K562 (cell line): ENCODE data around the gene PALS1. TPM values are rescaled to one million over a fixed set of nuclear protein-coding genes. Genes with fewer than 3 reads are reported as not detected.
"Not testable (repeated sequence)": the region's sequence is repeated elsewhere in the genome, so short reads cannot be mapped to it uniquely, and the experiment has no call there.

Experiments used
- ATAC-seq: fragments of 200-7000 bp; cut with Tn5 transposase; 3 replicates; pipeline ENCODE4 v1.9.1; 2020; ENCODE audit warnings: moderate library complexity
- BruUV-seq: library from RNA; stranded (reverse); fragments of 400-500 nt; replicated peaks from 2 replicates; lab custom pipeline; 2021; lab: Mats Ljungman, UMichigan
- CTCF ChIA-PET: fragments of 300-600 bp; formaldehyde crosslinking; extraction: SDS; loops from one replicate; lab custom pipeline; 2021; ENCODE audit warnings: low intra/inter-chr PET ratio; lab: Yijun Ruan, JAX
- POLR2A ChIA-PET: fragments of 300-600, 350-650 bp; sonication (Branson Sonifier 250); formaldehyde crosslinking; extraction: SDS; loops from one replicate; lab custom pipeline; 2021; ENCODE audit warnings: antibody characterized with exemption, inconsistent platforms; lab: Yijun Ruan, JAX
- DNase-seq, 4 experiments: peaks; one replicate each; pipeline versions ENCODE4 v3.0.0 to v3.0.0-alpha.2; 2011 to 2018; ENCODE audit warnings: low spot score in 3 of 4, mixed read lengths in 3 of 4; ENCODE audit errors: extremely low read depth in 1 of 4
- FAIRE-seq: peaks from 2 replicates; lab custom pipeline; 2011; peaks lifted over from hg19 to GRCh38; lab: Jason Lieb, UNC
- H2AFZ ChIP-seq: 2 replicates; pipeline ENCODE4 v1.6.0; 2011; ENCODE audit warnings: low read depth, low read length, control low read depth, inconsistent platforms
- H3K27ac ChIP-seq: fragments of 200-600 bp; 3 replicates; pipeline ENCODE4 v1.8.0; 2011; ENCODE audit warnings: low read depth, mild to moderate bottlenecking, control low read depth, inconsistent platforms, low read length, moderate library complexity, mixed read lengths; ENCODE audit errors: extremely low read depth
- H3K27me3 ChIP-seq, 2 experiments: fragments of 300-600 bp in 1 of 2; 2 replicates in 1 of 2; 3 replicates in 1 of 2; pipeline versions ENCODE4 v1.6.0 to v1.8.0; 2011; ENCODE audit warnings: inconsistent platforms in 2 of 2, low read length in 2 of 2, mild to moderate bottlenecking in 1 of 2, mixed read lengths in 1 of 2, moderate library complexity in 1 of 2; ENCODE audit not compliant: control insufficient read depth in 2 of 2, insufficient read depth in 2 of 2
- H3K36me3 ChIP-seq: fragments of 300-600 bp; 3 replicates; pipeline ENCODE4 v1.8.0; 2011; ENCODE audit warnings: mild to moderate bottlenecking, low read length, inconsistent platforms; ENCODE audit not compliant: control insufficient read depth, insufficient read depth
- H3K4me1 ChIP-seq, 2 experiments: fragments of 200-600 bp in 1 of 2; replicated peaks in 1 of 2; 2 replicates in 1 of 2; 3 replicates in 1 of 2; pipeline versions ENCODE4 v1.5.1 to v1.8.0; 2011; ENCODE audit warnings: inconsistent platforms in 2 of 2, low read length in 2 of 2, mild to moderate bottlenecking in 1 of 2, mixed read lengths in 1 of 2, moderate library complexity in 1 of 2; ENCODE audit not compliant: control insufficient read depth in 2 of 2, insufficient read depth in 2 of 2
- H3K4me2 ChIP-seq: 2 replicates; pipeline ENCODE4 v1.6.1; 2011; ENCODE audit warnings: low read length, control low read depth, inconsistent platforms, mixed read lengths; ENCODE audit not compliant: insufficient read depth
- H3K4me3 ChIP-seq: fragments of 200-600 bp; sonication (generic), shearing (Covaris generic); 2 replicates; pipeline ENCODE4 v1.5.1; 2016; ENCODE audit warnings: control low read depth, inconsistent platforms
- H3K79me2 ChIP-seq: fragments of 200-600 bp; 3 replicates; pipeline ENCODE4 v1.8.0; 2011; ENCODE audit warnings: low read length, inconsistent platforms; ENCODE audit not compliant: control insufficient read depth, insufficient read depth
- H3K9ac ChIP-seq, 2 experiments: 2 replicates each; pipeline versions ENCODE4 v1.6.0 to v1.6.1; 2011; ENCODE audit warnings: low read depth in 2 of 2, low read length in 2 of 2, control low read depth in 1 of 2, inconsistent platforms in 1 of 2, mild to moderate bottlenecking in 1 of 2, mixed read lengths in 1 of 2; ENCODE audit not compliant: insufficient read depth in 1 of 2
- H3K9me1 ChIP-seq: one replicate; pipeline ENCODE4 v1.6.0; 2011; ENCODE audit warnings: inconsistent platforms, mild to moderate bottlenecking, low read length, moderate library complexity; ENCODE audit not compliant: control insufficient read depth, insufficient read depth
- H3K9me3 ChIP-seq: replicated peaks from 2 replicates; pipeline ENCODE4 v1.5.1; 2011; ENCODE audit warnings: low read depth, low read length, inconsistent platforms; ENCODE audit not compliant: control insufficient read depth, insufficient read depth
- H4K20me1 ChIP-seq: replicated peaks from 2 replicates; pipeline ENCODE4 v1.6.1; 2011; ENCODE audit warnings: low read length, inconsistent platforms, mixed read lengths; ENCODE audit not compliant: control insufficient read depth, insufficient read depth
- BCOR ChIP-seq: fragments of 450-650 bp; IDR thresholded peaks from 2 replicates; pipeline ENCODE4 v1.6.1; 2016
- CAMTA2 ChIP-seq: fragments of 250-450 bp; sonication (Bioruptor Pico); conservative IDR thresholded peaks from 2 replicates; pipeline ENCODE4 v1.5.1; 2022
- CREBBP ChIP-seq: IDR thresholded peaks from one replicate; pipeline ENCODE4 v1.6.1; 2012; ENCODE audit warnings: low read depth, mild to moderate bottlenecking, control low read depth, inconsistent platforms, low read length
- SMARCB1 ChIP-seq: IDR thresholded peaks from 2 replicates; pipeline ENCODE4 v1.6.1; 2011; ENCODE audit warnings: improper control_type of control experiment, low read depth; ENCODE audit not compliant: insufficient read length
- ZNF146 ChIP-seq: IDR thresholded peaks from one replicate; pipeline ENCODE4 v1.6.1; 2018; ENCODE audit warnings: missing compliant biosample characterization; ENCODE audit not compliant: unreplicated experiment
- ZNF785 ChIP-seq: fragments of 250-450 bp; sonication (Bioruptor Pico); IDR thresholded peaks from 2 replicates; pipeline ENCODE4 v1.4.0; 2020; ENCODE audit warnings: mild to moderate bottlenecking
- WGBS: fragments of 100-300 bp; shearing (Covaris generic); methylation state at CpG from one replicate; pipeline ENCODE4 v1.1.6; 2016; ENCODE audit warnings: low coverage, mixed read lengths; ENCODE audit not compliant: insufficient coverage; ENCODE audit errors: missing lambda C conversion rate; 5-methylcytosine and 5-hydroxymethylcytosine counted together
- in situ Hi-C: fragments of 300-500 bp; cut with MboI; formaldehyde crosslinking; loops from 4 replicates; pipeline ENCODE4 v1.15.0; 2018; ENCODE audit warnings: inconsistent platforms, mixed read lengths
- intact Hi-C: fragments of 100-400 bp; cut with micrococcal nuclease; formaldehyde crosslinking; loops from 2 replicates; pipeline ENCODE4 v1.14.2; 2022
- polyA plus RNA-seq, 8 experiments: library from polyadenylated mRNA; depleted of rRNA in 4 of 8; stranded (reverse) in 5 of 8; unstranded in 3 of 8; fragments of >200 nt; fragmentation: Nextera tagmentation in 2 of 8; fragmentation: Illumina TruSeq in 1 of 8; extraction: Ambion mirVana in 2 of 8; extraction: Trizol in 1 of 8; gene quantifications; 2 replicates each; pipeline versions ENCODE4 v1.2.1 to v1.2.3, GENCODE V29; 2011 to 2014; ENCODE audit warnings: inconsistent platforms in 1 of 8, missing spikeins in 1 of 8
- total RNA-seq, 7 experiments: library from RNA; depleted of rRNA in 6 of 7; stranded (reverse); fragments of >200 nt in 6 of 7; fragmentation: Illumina TruSeq in 2 of 7; extraction: Trizol in 2 of 7; gene quantifications; 2 replicates each; pipeline versions ENCODE4 v1.2.1 to v1.2.3, GENCODE V29; 2011 to 2021; ENCODE audit warnings: low replicate concordance in 1 of 7
- TF ChIP-seq, protein P1 (sequence below), 2 experiments: fragments of 250-450 bp in 1 of 2; fragments of 450-650 bp in 1 of 2; sonication (Bioruptor Pico) in 1 of 2; IDR thresholded peaks; 2 replicates each; pipeline versions ENCODE4 v1.6.1 to v1.8.0; 2016 to 2021; ENCODE audit warnings: mild to moderate bottlenecking in 2 of 2, moderate library complexity in 2 of 2, missing compliant biosample characterization in 1 of 2, missing genetic modification characterization in 1 of 2

The PALS1 gene
- total and polyA plus RNA-seq, 9 of the 15 experiments (the other 6 are each of a cell fraction or from before 2014, with no cell fraction given): 4.1 to 9.9 (median 7.2) TPM

DNA sequence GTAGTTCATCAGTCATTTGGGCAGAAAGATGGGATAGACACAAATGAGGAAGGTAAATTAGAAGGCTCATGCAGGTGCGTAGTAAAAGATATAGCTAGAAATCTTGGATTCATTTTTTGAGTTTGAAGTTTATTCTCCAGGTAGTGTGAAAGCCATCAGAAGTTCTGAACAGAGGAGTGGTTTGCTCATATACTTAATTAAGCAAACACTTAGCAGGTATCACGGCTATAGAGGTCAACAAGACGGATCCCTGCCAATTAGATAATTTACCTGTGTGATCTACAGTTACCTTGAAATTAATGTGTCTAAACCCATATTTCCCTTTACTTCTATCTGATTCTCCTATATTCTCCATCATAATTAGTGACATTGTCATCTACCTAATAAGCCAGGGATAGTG, 29.7 kb downstream of the PALS1 start:
- no peak for DNase-seq
- Histone ChIP-seq H3K9me3 (no peaks in the 10 kb centered on the region), H3K4me1 (peaks cover 0 to 9% of the 10 kb centered on the region in 2 experiments; a peak in 1 of 5 replicates), H3K9ac (no peak overlapping the region), H3K27me3 (no peaks in the 10 kb centered on the region), H2AFZ (no peak overlapping the region), H3K79me2 (peaks cover 9% of the 10 kb centered on the region; the same call in 2 of the 3 replicates), H3K4me2 (no peak overlapping the region), H3K36me3 (no peaks in the 10 kb centered on the region), H3K27ac (no peak overlapping the region), H3K4me3 (no peak overlapping the region), H3K9me1 (no peaks in the 10 kb centered on the region), H4K20me1 (no peaks in the 10 kb centered on the region)
- ATAC-seq: no peak
- no TSS peak for BruUV-seq
- ChIA-PET POLR2A (no interaction called here), CTCF (no interaction called here)
- in situ Hi-C loops: no loop called here
- intact Hi-C loops: no loop called here
- TF ChIP-seq CAMTA2: no peak
- no peak for TF ChIP-seq SMARCB1
- no peak for TF ChIP-seq CREBBP
- TF ChIP-seq, protein P1, sequence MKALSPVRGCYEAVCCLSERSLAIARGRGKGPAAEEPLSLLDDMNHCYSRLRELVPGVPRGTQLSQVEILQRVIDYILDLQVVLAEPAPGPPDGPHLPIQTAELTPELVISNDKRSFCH (CRISPR knock-in tag; IDR thresholded peaks at IDR 0.05): no peak
- TF ChIP-seq, protein P1 (tag; IDR thresholded peaks at IDR 0.05): no peak
- no peak for TF ChIP-seq ZNF785 (CRISPR knock-in tag)
- 100% methylated on average over 3 of the region's 3 CpGs for WGBS
- no peak for FAIRE-seq

- CTCF ChIA-PET, H3K9me1 ChIP-seq, H3K36me3 ChIP-seq, H2AFZ ChIP-seq, intact Hi-C loops, H3K4me1 ChIP-seq, H3K9me3 ChIP-seq, H3K4me3 ChIP-seq, in situ Hi-C loops, H4K20me1 ChIP-seq, H3K27ac ChIP-seq, POLR2A ChIA-PET, H3K27me3 ChIP-seq, BruUV-seq, FAIRE-seq, ATAC-seq, H3K79me2 ChIP-seq, DNase-seq, H3K4me2 ChIP-seq, H3K9ac ChIP-seq: not testable (repeated sequence)
- WGBS: 33% methylated on average over 1 of the region's 3 CpGs
- TF ChIP-seq ZNF146 (peak; percentile 62), BCOR (peak; percentile 53)
Observed at GRCh38 chr14:67273281-67273680, 32.0 kb downstream of the PALS1 start.
